Measurements from ENCODE around the gene KRT82. TPM values are rescaled to one million over a fixed set of nuclear protein-coding genes. Genes with fewer than 3 reads are reported as not detected.

Gene KRT82
- total RNA-seq, 4 donors from 2014 or later, result 1.3 to 40.7 (median 7.6) TPM

DNA sequence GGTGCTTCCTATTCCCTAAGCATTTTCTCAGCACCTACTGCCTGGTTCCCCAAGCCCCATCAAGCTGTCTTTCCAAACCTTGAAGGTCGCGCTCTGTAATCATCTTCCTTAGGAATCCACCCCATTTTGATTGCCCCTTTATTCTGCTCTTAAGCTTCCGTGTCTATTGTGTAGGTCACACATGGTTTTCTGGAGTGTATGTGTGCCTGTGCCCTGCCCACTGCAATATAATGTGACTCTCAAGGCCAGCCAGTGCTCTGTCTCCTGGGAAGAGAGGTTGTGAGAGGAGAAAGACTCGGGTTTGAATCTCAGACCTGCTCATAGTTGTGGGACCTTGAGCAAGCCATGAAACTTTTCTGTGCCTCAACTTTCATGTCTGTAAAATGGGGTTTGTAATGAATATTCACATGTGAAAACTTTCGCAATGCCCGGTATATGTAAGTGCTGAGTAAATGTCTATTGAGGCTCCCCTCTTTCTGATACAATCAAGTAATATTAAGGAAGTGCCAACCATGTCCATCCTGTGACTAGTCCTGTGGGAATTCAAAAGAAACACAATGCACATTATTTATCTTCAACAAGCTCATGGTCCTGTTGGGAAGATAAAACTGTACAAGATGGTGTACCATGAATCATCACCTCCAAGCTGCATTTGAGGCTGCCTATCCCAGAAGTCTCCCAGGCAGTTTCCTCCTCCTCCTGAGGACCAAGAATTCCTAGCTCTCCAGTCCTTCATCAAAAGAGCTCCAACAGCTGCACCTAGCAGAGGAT is 28.8 kb upstream of the KRT82 start:
- peak overlapping the region; percentile 33 for H3K27ac ChIP-seq
- peaks cover 14% of the 10 kb centered on the region for H3K4me1 ChIP-seq
- H3K9me3 ChIP-seq, result no peaks in the 10 kb centered on the region
- H3K36me3 ChIP-seq, result no peaks in the 10 kb centered on the region
- TF ChIP-seq EP300 (IDR thresholded peaks at IDR 0.05) (no peak), POLR2A (IDR thresholded peaks at IDR 0.05) (no peak), POLR2AphosphoS5 (IDR thresholded peaks at IDR 0.05) (no peak), CTCF (IDR thresholded peaks at IDR 0.05) (no peak)
- H3K4me3 ChIP-seq, result no peak overlapping the region
- peaks cover 26% of the 10 kb centered on the region for H3K27me3 ChIP-seq
- peak in 1 of 2 donors; percentile 21 for DNase-seq (ENCODE audit: low spot score in 2 of 2)
- 96% methylated on average over 6 of the region's 6 CpGs for WGBS

DNA sequence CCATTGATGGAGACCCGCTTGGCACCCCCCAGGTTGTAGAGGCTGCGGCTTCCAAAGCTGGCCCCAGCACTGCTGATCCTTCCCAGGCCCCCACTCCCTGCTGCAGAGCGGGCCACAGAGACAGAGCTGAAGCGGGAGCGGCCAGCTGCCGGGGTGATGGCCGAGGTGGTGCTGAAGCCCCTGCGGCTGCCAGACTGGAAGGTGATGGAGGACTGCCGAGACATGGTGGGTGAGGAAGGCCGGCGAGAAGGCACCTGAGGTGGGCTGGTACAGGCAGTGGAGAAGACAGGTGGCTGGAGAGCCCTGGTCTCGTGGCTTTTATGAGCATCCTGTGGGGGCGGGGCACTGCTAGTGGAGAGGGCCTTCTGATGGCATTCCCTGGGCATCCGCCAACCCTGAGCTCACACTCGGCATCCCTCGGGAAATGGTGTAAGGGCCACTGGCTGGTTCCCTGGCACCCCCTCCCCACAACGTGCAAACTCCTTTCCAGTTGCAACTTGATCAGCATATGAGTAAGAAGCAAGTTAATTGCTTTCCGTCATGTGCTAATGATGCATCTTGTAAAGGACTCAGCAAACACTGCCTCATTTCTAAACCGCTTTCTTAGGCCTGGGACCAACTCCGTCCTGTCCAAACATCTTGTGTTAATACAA is 28.1 kb upstream of the KRT82 start, which contains the start of gene KRT75:
Gene KRT75 (minus strand): TSS at position 291 of the 653 bp plus-strand sequence. CDS start 67 bp downstream, at position 224.
- Histone ChIP-seq H3K27me3 (peaks cover 33% of the 10 kb centered on the region), H3K9me3 (no peaks in the 10 kb centered on the region), H3K27ac (peak within 1 kb of the TSS; percentile 33), H3K36me3 (no peaks in the 10 kb centered on the region), H3K4me3 (no peak within 1 kb of the TSS), H3K4me1 (peaks cover 14% of the 10 kb centered on the region)
- TF ChIP-seq POLR2A (IDR thresholded peaks at IDR 0.05), result no peak
- WGBS, result 79% methylated on average over 17 of the region's 20 CpGs
- peak in 1 of 2 donors; percentile 71 for DNase-seq (ENCODE audit: low spot score in 2 of 2)

DNA sequence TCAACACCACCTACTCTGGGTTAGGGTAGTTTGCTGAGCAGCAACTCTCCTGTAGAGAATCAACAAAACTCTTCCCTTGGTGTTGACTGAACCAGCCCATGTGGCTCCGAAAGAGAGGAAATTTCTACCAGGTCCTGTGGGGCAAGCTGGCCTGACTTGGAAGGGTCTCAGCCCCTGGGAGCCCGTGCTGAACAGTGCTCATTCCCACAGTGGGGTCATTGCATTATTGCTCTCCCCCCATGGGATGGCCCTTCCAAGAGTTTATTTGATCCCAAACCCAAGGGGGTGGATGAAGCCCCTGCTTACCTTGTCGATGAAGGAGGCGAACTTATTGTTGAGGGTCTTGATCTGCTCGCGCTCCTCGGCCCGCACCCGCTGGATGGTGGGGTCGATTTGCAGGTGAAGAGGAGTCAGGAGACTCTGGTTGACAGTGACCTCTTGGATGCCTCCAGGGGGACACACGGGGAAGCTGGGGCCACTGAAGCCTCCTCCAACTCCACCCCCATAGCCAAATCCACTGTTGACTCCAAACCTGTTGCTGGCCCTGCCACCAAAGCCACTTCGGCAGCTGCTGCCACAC is 27.5 kb upstream of the KRT82 start:
- H3K9me3 ChIP-seq, result no peaks in the 10 kb centered on the region
- 97% methylated on average over 10 of the region's 12 CpGs for WGBS
- no peak overlapping the region for H3K4me3 ChIP-seq
- peaks cover 34% of the 10 kb centered on the region for H3K27me3 ChIP-seq
- peaks cover 14% of the 10 kb centered on the region for H3K4me1 ChIP-seq
- H3K27ac ChIP-seq, result no peak overlapping the region
- no peaks in the 10 kb centered on the region for H3K36me3 ChIP-seq
- peak in 1 of 2 donors; percentile 67 for DNase-seq (ENCODE audit: low spot score in 2 of 2)
- TF ChIP-seq CTCF (IDR thresholded peaks at IDR 0.05) (no peak), POLR2AphosphoS5 (IDR thresholded peaks at IDR 0.05) (no peak), EP300 (IDR thresholded peaks at IDR 0.05) (no peak), POLR2A (IDR thresholded peaks at IDR 0.05) (no peak)

DNA sequence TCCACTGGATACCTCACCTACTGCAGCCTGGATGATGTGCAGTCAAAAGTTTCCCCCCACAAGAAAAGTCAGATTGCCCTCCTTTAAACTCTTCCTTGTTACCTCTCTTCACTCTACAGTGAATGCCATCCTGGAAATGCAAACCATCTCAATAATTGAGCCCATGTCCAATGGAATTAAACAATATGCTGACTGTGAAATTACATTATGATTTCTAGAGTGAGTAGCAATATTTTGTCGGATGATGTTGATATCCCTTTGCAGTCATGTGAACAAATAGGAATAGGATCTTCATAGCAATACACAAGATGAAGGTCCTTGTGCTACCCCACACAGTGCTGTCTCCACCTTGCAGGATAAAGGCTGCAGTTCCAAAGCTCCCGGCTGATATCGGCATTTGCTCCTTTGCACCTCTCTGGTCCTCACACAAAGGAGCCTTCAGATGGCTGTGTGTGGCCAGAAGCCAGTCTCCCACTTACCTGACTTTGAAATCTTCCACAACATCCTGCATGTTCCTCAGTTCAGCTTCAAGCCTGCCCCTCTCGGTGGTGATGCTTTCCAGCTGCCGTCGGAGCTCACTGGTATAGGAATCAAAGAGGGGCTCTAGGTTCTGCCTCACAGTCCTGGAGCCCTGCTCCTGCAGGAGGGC is 26.5 kb upstream of the KRT82 start:
- DNase-seq (ENCODE audit: low spot score in 2 of 2), result peak in 1 of 2 donors; percentile 54
- 87% methylated on average over 6 of the region's 6 CpGs for WGBS

More for the DNA sequence above, 26.5 kb upstream of the KRT82 start:
- Histone ChIP-seq H3K27me3 (peaks cover 39% of the 10 kb centered on the region), H3K27ac (no peak overlapping the region), H3K4me1 (peaks cover 10% of the 10 kb centered on the region), H3K9me3 (no peaks in the 10 kb centered on the region), H3K36me3 (no peaks in the 10 kb centered on the region), H3K4me3 (no peak overlapping the region)
- TF ChIP-seq EP300 (IDR thresholded peaks at IDR 0.05) (no peak), POLR2A (IDR thresholded peaks at IDR 0.05) (no peak), POLR2AphosphoS5 (IDR thresholded peaks at IDR 0.05) (no peak), CTCF (IDR thresholded peaks at IDR 0.05) (no peak)

Measured in suprapubic skin (tissue), 4 donors.